HG02885 (cell line): Measurements from ENCODE around the gene UNG.

ENCODE experiments used
- ATAC-seq: cut with Tn5 transposase; IDR thresholded peaks from one replicate; pipeline ENCODE4 v1.9.1; 2021; ENCODE audit warnings: mild to moderate bottlenecking; ENCODE audit not compliant: unreplicated experiment, poor library complexity

Gene UNG

DNA sequence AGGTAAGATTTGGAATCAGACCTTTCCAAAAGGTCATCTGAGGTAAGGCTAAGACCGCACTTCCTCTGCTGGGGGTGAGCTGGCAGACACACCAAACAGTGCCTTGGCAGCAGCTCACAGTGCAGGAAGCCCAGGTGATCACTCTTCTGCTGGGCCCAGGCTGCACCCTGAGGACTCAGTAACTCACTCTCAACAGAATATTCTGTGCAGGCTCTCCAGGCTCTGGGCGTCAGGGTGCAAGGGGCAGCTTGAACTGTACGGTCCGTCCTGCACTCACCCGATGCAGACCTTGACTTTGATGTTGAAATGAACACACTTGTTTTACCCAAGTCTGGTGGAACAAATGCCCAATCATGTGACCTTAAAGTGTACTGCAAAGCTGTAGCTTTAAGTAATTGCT lies 10.1 kb upstream of the UNG start:
- no peak for ATAC-seq

DNA sequence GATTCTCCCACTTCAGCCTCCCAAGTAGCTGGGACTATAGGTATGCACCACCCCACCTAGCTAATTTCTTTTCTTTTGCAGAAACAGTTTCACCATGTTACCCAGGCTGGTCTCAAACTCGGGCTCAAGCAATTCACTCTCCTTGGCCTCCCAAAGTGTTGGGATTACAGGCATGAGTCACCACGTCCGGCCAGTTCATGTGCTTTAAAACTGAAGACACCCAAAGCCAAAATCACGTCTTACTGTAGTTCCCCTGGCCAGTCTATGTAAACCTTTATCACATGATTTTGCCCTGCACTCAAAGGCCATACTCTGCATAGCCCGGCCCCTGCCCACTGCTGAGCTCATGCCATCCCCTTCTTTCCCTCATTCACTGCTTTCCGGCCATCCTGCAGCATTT lies 8.6 kb upstream of the UNG start:
- ATAC-seq = no peak

DNA sequence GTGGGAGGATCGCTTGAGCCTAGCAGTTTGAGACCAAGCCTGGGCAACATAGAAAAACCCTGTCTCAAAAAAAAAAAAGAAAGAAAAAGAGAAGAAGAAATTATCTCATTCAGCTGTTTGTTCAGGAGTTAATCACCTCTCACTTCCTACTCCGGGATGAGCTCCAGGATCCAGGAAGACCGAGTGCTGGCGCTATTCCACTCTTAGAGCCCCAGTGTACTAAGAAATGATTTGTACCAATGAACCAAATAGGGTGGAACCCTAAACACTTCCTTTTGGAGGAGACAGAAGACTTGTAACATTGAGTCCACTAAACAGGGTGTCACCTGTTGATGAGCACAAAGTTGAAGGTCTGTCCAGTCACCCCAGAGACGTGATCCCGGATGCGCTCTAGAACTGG lies 7.7 kb upstream of the UNG start:
- ATAC-seq = no peak

DNA sequence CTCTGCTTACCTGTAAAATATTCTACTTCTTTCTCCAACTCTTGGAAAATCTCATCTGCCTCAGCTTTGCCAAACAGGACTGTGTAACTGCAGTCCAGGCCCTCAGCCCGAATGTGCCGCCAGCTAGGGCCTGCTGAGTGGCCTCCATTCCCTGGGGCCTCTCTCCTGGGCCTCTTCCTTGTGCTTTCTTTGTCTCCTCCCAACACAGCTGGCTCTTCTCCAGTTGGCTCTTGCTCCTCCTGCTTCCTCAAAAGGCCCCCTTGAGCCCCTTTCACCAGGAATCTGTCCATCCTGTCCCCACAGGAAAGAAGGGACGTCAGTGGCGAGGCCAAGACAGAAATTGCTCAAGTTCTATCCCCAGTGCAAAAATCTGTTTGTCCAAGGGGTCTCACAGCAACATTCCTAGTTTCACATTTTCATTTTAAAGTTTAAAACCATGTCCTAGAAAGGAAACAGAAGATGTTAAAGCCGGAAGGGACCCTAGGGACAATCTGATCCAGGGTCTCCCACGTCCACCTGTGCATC lies 4.8 kb upstream of the UNG start:
- no peak for ATAC-seq

DNA sequence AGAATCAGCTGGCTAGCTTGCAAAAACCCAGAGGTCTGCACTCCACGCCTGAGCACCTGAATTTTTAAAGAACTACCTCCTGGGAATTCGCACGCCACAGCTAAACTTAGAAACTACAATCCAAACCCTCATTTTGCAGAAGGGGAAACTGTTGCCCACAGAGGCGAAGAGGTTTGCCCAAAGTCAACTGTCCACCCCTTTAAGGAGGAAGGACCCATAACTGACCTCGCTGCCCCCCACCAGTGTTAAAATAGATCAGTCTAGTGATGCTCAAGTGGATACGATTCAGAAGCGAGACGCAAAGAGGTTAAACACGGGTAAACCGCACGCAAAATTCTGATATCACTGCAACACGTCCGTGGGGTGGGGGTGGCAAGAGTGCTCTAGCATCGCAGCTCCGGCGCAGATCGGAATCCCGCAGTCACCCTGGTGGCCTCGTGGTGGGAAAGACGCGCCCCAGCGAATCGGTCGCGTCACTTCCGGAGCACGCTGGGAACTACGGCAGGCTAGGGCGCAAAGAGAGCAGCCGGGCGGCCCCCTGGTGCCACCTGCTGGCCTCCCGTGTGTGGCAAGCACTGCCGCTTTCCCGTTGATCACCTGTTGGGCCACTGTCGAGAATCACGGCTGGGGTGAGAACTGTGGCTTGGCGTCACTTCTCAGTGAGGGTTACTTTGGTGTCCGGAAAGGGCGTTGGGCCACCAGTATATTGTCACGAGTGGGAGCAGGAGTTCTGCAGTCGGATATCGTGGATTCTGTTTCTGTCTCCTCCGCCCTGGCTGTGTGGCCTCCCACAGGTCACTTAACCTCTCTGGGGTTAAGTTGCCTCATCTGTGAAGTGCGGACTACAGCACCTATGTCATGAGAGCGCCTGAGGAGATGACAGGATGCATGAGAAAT lies 4.1 kb upstream of the UNG start, which contains the start of gene ALKBH2:
Gene ALKBH2, minus strand, starts transcription at position 451 of the 897 bp plus-strand sequence. CDS start 686 bp downstream, outside the sequence.
- ATAC-seq = peak; percentile 70

DNA sequence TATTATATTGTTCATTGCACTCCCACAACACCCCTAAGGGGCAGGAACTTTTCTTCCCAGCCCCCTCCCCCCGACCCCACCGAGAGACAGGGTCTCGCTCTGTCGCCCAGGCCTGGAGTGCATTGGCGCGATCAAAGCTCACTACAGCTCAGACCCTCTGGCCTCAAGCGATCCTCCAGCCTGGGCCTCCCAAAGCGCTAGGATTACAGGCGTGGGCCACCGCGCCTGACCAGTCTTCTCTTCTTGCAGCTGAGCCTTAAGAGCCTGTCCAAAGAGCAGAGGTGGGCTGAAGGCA lies 310 bp upstream of the UNG start:
- no peak for ATAC-seq

DNA sequence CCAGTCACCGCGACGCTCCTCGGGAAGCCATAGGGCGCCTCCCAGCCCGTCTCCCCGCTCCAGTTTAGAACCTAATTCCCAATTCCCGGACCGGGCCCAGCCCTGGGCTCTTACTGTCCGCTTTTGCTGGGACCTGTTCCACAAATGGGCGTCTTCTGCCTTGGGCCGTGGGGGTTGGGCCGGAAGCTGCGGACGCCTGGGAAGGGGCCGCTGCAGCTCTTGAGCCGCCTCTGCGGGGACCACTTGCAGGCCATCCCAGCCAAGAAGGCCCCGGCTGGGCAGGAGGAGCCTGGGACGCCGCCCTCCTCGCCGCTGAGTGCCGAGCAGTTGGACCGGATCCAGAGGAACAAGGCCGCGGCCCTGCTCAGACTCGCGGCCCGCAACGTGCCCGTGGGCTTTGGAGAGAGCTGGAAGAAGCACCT lies 797 bp downstream of the UNG start:
- ATAC-seq = peak; percentile 23

DNA sequence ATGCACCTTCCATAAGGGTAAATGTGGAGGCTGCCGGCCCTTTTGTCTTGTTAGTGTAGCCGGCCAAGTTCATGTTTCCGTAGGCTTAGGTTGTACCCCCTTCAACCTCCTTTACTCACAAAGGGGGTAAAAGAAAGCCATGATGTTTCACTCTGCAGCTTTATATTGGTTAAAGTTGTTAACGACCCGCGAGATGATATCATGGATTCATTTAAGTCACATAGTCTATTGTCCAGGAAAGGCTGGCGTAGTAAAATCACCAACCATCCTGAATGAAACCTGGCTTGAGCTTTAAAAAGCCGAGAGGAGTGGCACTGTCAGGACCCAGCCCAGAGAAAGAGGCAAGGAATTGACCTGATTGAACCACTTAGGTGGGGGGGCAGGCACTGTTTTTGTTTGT lies 1.3 kb downstream of the UNG start:
- ATAC-seq = no peak

DNA sequence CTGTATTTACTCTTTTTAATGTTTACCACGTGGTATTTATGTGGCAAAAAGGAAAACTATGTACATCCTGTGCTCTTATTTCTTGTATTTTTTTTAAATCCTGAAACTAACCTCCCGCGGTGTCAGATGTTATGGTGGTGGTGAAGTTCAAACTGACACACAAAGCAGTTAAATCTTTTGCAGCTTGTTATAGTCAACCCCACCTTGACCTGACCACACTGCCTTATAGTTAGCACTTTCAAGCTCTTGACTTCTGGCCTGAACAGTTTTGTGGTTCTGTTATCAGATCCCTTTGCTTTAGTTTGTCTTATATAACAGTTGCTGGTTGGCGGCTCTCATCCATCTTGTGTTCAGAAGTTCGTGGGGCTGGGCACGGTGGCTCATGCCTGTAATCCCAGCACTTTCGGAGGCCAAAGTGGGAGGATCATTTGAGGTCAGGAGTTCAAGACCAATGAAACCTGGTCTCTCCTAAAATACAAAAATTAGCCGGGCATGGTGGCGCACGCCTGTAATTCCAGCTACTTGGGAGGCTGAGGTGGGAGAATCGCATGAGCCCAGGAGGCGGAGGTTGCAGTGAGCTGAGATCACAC lies 2.1 kb downstream of the UNG start:
- ATAC-seq = no peak

DNA sequence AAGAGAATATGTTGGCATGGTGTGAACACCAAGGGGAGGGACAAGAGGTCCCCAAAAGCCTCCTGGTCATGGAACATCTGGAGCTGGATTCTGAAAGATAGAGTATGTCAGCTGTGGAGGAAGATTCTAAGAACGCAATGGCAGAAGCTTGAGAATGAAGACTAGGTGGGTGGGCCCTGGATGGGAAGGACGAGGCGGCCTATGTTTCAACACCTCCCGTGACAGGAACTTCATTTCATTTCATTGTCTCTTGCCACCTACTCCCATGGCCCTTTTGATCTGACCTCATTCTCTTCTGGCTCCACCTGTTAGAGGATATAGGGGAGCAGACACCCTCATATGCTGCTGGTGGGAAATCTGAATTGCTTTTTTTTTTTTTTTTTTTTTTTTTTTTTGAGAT lies 3.3 kb downstream of the UNG start:
- ATAC-seq = no peak

DNA sequence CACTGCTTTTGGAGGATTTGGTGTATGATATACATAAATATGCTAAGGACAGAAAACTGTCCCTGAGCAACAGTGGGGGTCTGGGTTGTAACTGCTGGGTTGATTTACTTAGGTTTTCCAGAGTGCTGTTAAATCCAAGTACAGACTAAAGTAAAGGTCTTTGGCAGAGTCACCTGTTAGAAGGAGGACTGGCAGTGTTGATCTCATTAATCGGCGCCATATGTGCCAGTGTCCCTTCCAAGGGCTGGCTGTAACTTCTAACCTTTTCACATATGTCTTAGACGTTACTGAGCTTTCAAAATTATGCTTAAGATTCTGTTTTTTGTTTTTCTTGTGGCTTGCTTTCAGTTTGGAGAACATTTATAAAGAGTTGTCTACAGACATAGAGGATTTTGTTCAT lies 5.1 kb downstream of the UNG start:
- no peak for ATAC-seq

DNA sequence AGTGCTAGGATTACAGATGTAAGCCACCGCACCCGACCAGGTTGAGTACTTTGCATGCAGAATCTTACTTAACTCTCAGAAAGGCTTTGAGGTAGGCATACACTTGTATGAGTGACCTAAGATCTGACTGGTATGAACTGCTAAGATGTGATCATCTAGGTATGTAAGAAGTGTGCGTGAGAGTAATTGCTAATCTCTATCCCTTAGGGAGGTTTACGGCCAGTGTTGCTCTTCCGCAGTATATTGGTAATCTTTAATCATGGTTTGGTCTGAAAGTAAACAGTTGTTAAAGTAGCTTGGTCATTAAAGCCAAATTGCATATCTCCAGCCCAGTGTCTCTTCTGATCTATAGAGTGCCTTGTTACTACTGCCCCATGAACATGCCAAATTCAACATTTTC lies 7.8 kb downstream of the UNG start:
- no peak for ATAC-seq

DNA sequence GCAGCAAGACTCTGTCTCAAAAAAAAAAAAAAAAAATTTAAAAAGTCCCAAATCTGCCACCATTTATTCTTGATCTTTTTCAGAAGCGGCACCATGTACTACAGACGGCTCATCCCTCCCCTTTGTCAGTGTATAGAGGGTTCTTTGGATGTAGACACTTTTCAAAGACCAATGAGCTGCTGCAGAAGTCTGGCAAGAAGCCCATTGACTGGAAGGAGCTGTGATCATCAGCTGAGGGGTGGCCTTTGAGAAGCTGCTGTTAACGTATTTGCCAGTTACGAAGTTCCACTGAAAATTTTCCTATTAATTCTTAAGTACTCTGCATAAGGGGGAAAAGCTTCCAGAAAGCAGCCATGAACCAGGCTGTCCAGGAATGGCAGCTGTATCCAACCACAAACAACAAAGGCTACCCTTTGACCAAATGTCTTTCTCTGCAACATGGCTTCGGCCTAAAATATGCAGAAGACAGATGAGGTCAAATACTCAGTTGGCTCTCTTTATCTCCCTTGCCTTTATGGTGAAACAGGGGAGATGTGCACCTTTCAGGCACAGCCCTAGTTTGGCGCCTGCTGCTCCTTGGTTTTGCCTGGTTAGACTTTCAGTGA lies 12.5 kb downstream of the UNG start:
- no peak for ATAC-seq

DNA sequence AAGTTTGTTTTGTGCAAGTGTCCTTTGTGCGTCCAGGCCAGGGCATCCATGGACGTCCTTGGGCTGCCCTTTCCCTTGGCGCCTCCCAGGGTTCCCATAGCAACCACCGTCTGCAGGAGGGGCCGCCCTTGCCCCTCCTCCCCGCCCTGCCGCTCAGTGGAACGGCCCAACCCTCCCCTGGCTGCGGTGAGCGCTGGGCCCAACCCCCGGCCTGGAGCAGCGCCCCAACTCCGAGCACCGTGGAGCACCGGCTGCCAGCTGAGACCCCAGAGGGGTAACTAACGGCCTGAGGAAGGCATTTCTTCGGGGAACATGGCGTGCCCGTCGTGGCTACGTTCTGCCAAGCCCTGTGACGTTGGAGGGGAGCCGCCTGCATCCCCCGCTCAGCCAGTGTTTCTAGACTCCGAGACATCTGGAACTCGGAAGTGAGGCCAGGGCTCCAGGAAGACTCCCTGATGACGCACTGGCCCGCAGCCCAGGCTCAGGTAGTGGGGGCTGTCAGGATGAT lies 13.6 kb downstream of the UNG start:
- no peak for ATAC-seq

DNA sequence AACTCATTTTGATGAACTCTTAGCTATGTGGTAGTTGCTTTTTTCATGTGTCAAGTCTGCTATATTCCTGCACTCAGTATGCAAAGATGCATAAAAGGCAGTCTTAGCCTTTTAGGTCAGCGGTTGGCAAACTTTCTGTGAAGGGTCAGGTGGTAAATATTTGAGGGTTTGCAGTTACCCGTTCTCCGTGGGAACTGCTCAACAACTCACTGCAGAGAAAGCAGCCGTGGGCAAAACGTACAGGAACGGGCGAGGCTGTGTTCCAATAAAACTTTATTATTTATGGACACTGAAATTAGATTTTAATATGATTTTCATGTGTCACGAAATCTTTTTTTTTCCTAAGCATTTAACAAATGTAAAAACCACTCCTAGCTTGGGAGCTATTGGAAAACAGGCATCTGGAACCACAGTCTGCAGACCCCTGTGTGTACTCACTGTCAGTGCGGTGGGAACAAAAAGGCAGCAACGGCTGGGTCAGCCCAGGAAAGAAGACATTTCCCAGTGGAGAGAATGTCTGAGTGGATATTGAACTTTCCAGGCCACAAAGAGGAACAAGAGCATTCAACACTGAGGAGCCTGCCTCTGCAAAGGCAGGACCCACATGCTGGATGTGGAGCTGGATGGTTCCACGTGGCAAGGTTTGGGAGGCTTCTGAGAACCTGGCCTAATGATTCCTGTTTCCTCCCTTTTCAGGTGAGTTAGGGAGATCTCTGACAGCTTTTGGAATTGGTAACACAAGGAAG lies 15.5 kb downstream of the UNG start:
- no peak for ATAC-seq

DNA sequence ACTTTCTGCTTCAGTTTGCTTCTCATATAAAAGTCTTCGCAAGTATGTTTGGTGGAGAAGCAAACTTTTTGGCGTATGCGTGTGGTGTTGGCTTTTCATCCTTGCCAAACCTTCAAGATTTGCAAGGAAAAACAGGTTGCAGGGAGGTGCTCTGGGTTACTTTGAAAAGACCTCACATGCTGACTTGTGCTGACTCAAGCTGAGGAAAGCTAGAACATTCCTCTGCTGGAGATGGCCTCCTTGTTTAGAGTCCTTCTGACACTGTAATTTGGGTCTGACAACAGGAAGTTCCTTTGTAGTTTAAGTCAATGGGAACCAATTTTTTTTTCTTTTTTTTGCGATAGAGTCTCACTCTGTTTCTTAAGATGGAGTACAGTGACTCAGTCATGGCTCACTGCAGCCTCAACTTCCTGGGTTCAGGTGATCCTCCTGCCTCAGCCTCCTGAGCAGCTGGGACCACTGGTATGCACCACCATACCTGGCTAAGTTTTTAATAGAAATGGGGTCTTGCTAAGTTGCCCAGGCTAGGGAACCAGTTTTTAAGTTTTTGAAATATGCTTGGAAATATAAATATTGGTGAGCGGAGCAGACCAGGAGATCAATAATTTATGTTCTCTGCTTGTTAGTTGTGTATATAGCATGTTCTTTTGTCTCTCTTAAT lies 16.4 kb downstream of the UNG start:
- no peak for ATAC-seq

DNA sequence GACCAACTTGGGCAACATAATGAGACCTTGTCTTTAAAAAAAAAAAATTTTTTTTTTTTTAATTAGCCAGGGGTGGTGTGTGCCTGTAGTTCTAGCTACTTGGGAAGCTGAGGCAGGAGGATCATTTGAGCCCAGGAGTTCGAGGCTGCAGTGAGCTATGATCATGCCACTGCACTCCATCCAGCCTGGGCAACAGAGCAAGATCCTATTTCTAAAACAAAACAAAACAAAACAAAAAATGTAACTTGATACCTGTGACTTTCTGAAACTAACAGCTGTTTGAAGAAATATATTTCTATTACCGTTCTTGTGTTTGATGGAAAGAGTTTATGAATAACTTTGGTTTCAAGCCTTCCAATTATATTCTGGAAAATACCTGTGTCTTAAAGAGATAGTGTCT lies 17.2 kb downstream of the UNG start:
- ATAC-seq = no peak

DNA sequence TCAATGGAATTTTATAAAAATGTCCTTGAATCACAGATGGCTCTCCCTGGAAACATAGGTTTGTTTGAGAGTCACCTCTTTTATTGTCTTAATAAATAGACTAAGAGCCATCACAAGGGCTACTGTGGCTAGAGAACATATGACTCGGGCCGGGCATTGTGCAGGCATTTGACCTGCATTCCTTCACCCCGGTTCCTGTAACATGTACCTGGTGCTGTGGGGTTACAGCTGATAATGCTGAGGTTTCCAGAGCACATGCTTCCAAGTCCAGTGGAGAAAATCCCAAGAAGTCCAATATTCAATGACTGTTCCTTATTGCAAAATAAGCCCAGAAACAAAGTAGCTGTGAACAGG lies 18.0 kb downstream of the UNG start:
- ATAC-seq = no peak

DNA sequence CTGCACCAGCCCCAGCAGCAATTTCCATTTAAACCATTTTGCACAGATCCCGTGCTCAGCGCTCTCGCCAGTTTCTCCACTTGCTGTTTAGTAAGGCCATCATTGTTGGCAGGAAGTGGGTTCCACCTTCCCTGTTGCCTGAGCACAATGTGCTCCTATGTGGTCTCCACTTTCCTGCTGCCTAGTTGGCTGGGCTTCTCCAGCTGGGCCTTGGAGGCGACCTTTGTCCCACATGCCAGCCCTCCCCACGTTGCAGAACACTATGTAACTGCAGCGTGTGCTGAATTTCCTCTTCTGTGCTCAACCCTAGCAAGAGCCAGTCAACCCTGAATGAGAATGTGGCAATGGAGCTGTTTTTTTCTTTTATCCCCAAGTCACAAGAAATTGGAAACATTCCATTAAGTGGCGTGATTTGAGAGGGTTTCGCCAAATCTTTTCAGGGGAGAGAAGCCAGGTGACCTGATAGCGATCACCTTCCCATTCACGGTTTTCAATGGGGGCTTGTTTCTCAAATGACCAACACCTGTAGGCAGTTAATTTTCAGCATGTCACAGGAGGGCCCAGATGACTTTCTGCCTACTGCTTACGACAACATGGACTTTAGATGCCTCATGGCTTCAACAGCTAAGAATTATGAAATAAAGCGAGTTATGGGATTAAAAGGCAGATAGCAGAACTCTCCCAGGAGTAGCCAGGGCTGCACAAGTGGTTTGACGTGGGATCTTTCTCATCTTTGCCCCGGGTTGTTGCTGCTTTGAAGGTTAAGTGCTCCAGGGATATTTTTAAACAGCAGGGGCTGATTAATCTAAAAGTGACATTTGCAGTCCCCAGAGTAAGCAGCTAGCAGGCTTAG lies 18.6 kb downstream of the UNG start, which contains the start of gene ACACB:
Gene ACACB, plus strand, starts transcription at position 830 of the 853 bp plus-strand sequence. CDS start 22,819 bp downstream, outside the sequence.
- ATAC-seq = no peak
